Measurements from ENCODE around the gene PRR15L.

DNA sequence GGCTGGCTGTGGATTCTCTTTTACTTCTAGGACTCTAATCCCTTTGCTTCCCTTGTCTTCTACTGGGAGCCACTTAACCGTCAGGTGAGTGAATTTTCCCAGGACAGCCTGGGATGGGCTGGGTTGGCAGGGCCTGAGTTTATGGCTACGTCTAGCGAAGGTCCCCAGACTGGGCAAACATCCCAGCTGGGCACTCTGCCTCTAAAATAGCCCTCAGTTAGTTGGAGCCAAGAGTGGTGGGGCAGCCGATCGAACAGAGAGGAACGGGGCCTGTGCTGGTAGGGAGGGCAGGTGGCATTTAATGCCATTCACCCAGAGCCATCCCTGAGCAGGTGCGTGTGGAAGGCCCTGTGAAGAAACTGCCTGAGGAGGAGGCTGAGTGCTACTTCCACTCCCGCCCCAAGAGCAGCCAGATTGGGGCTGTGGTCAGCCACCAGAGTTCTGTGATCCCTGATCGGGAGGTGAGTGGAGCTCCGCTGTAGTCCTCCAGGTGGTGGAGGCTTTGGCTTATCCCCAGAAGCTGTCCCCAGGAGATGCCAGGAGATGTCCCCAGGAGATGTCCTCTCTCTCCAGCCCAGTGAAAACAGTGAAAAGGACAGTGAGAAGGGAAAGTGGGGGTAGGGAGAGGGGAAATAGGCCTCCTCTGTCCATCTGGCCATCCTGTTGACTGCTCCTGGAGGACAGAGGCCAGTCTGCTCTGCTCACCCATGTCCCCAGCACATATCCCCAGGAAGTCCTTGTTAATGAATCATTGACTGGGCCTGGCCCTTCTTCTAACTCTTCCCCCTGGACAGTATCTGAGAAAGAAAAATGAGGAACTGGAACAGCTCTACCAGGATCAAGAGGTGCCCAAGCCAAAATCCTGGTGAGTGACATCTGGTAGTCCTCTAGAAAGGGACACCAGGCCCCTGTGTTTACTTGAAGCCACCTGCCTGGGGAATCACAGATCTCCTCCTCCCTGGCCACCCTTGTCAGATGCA lies 11.9 kb downstream of the PRR15L start:
- TF ChIP-seq, protein P1, sequence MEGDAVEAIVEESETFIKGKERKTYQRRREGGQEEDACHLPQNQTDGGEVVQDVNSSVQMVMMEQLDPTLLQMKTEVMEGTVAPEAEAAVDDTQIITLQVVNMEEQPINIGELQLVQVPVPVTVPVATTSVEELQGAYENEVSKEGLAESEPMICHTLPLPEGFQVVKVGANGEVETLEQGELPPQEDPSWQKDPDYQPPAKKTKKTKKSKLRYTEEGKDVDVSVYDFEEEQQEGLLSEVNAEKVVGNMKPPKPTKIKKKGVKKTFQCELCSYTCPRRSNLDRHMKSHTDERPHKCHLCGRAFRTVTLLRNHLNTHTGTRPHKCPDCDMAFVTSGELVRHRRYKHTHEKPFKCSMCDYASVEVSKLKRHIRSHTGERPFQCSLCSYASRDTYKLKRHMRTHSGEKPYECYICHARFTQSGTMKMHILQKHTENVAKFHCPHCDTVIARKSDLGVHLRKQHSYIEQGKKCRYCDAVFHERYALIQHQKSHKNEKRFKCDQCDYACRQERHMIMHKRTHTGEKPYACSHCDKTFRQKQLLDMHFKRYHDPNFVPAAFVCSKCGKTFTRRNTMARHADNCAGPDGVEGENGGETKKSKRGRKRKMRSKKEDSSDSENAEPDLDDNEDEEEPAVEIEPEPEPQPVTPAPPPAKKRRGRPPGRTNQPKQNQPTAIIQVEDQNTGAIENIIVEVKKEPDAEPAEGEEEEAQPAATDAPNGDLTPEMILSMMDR (IDR thresholded peaks at IDR 0.05): no peak
- no peak for TF ChIP-seq POLR2A (IDR thresholded peaks at IDR 0.05)
